Measurements from ENCODE around the gene KRT32.

The KRT32 gene

DNA sequence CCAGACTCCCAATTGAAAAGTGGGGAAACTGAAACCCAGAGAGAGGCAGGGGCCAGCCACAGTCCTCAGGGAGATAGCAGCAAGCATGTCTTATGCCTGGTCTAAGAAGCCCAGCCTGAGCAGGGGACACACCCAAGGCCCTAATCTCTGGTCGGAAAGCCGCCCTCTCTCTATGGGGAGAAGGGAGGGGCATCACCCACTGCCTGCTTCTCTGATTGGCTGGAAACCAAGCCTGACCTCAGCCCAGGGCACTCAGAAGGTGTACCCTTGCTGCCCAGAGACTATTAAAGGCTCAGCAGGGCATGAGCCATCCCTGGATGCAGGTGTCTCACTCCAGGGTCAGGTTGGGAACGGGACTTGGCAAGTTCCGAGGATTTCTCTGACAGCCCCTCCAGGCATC, 43.9 kb upstream of the KRT32 start:
- no peak for DNase-seq (ENCODE audit: low spot score)
- in situ Hi-C loops (cut with MboI; ENCODE audit: low pct_unique_long_range_greater_than_20kb, low sequenced_read_pairs, unreplicated experiment): no loop called here
- TF ChIP-seq, protein P1, sequence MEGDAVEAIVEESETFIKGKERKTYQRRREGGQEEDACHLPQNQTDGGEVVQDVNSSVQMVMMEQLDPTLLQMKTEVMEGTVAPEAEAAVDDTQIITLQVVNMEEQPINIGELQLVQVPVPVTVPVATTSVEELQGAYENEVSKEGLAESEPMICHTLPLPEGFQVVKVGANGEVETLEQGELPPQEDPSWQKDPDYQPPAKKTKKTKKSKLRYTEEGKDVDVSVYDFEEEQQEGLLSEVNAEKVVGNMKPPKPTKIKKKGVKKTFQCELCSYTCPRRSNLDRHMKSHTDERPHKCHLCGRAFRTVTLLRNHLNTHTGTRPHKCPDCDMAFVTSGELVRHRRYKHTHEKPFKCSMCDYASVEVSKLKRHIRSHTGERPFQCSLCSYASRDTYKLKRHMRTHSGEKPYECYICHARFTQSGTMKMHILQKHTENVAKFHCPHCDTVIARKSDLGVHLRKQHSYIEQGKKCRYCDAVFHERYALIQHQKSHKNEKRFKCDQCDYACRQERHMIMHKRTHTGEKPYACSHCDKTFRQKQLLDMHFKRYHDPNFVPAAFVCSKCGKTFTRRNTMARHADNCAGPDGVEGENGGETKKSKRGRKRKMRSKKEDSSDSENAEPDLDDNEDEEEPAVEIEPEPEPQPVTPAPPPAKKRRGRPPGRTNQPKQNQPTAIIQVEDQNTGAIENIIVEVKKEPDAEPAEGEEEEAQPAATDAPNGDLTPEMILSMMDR (IDR thresholded peaks at IDR 0.05; ENCODE audit: extremely low read depth, insufficient read depth, missing control alignments): no peak

DNA sequence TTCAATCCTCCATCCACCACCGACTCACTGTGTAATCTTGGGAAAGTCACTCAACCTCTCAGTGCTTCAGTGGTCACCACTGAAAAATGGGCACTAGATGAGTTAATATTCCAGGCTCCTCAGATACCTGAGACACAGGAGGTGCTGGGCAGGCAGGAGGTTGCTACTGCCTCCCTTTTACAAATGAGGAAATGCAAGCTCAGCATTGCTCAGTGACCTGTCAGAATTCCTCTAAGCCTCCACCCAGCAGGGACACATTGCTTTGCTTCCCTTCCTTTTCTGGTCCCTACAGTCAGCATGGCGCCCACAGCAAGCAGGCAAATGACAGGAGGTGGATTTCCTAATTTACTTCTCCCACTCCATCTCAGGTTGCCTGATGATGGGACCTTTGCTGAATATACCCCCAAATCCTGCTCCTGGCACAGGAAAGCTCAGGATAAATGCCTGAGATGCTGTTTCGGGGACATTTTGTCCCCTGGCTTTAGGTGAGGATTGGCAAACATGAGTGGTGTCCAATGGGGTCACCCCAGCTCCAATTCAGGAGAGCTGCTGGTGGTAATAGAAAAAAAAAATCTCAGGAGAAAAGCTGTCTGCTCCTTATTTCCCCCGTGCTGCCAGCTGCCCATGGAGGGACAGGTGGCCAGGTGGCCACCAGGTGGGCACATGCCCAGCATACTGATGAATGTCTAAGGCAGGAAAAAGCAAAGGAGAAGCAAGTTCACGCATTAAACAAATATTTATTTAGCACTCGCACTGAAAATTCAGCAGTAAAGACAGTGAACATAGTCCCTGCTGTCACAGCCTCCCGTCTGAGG, 43.3 kb upstream of the KRT32 start:
- in situ Hi-C loops (cut with MboI; ENCODE audit: low pct_unique_long_range_greater_than_20kb, low sequenced_read_pairs, unreplicated experiment): no loop called here
- TF ChIP-seq, protein P1 (IDR thresholded peaks at IDR 0.05; ENCODE audit: extremely low read depth, insufficient read depth, missing control alignments): no peak
- DNase-seq (ENCODE audit: low spot score): no peak

DNA sequence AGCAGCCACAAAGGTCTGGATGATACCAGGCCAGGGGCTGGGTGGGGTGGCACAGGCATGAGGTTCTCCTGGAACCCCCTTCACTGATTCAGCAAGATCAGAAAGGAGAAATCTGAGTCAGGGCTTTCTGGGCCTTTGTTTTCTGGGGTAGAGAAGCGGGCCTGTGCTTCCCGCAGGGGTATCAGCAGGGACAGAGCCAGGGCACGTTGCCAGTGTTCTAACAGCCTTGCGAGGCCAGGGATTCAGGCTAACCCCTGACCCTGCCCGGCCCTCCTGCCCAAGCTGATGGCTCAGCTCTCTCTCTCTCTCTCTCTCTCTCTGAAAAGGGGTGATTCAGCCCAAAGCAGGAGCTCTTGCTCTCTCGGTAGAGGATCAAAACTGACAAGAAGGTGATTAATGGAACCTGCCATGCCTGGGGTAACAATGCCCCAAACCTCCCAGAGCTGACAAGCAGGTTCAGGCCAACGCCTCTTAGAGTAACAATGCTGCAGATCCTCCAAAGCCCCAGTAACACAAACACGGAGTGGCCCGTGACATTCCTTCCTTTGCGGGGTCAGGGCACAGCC, 40.2 kb upstream of the KRT32 start:
- in situ Hi-C loops (cut with MboI; ENCODE audit: low pct_unique_long_range_greater_than_20kb, low sequenced_read_pairs, unreplicated experiment): no loop called here
- TF ChIP-seq, protein P1 (IDR thresholded peaks at IDR 0.05; ENCODE audit: extremely low read depth, insufficient read depth, missing control alignments): no peak
- no peak for DNase-seq (ENCODE audit: low spot score)

DNA sequence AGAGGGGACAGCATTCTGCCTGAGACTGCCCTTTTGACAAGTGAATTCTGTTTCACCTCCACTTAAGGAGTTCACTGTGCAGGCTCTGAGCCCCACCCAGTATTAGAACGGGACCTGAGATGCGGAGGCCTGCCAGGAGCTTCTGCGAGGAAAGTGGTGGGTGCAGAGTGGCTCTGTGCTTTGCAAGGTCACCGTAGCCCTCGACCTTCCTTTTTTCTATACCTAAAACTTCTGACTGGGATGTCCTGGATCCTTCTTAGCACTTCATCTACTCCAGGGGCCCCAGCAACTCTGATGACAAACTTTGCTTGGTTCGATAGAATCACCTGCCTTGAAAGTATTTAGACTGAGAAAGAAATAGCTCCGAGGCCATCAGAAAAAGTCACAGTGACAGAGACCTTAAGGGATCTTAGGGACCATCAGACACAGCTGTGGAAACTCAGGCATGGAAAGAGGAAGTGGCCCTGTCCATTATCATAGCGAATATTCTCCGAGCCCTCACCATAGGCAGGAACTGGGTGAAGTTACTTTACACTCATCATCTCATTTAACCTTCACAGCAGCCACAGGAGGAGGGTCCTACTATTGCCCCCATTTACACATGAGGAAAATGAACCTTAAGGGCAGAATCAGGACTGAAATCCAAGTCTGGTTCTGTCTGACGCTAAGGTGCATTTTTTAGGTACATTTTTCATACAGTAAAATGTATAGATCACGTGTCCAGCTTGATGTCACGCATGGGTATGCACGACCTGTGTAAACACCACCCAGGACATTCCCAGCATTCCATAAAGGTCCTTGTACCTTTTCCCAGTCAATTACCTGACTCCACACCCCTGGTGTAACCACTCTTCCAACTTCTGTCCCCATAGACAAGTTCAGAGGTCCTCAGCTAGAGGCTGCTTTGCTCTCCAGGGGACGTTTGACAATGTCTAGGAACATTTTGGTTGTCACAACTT, 38.9 kb upstream of the KRT32 start:
- in situ Hi-C loops (cut with MboI; ENCODE audit: low pct_unique_long_range_greater_than_20kb, low sequenced_read_pairs, unreplicated experiment): no loop called here
- DNase-seq (ENCODE audit: low spot score): no peak
- TF ChIP-seq, protein P1 (IDR thresholded peaks at IDR 0.05; ENCODE audit: extremely low read depth, insufficient read depth, missing control alignments): no peak

DNA sequence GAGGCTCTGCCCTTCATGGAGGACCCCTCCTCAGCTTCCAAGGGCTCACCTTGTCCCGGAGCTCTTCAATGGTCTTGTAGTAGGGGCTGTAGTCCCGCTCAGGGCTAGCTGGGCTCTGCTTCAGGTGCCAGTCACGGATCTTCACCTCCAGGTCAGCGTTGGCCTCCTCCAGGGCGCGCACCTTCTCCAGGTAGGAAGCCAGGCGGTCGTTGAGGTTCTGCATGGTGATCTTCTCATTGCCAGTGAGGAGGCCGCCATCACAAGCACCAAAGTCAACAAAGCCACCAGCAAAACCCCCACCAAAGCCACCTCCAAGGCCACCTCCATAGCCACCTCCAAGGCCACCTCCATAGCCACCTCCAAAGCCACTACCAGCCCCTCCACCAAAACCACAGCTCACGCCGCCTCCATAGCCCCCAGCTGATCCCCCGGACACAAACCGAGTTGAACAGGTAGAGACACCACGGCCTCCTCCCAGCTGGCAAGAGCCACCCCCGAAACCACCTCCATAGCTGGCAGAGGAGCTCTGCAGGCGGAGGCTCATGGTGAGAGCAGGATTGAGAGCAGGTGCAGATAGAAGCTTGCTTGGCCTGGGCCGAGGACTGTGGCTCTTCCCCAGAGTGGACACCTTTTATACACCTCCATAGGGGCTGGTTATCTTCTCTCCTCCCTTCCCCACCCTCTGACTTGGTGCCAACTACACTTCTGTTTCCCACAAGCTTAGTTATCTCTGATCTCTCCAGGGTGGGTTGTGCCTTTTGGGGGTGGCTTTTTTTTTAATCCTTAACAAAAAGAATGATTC, 38.0 kb upstream of the KRT32 start, which contains the start of gene KRT13:
Gene KRT13, minus strand, starts transcription at position 606 of the 802 bp plus-strand sequence. Its CDS starts 62 bp downstream, at position 544.
- no peak for DNase-seq (ENCODE audit: low spot score)
- in situ Hi-C loops (cut with MboI; ENCODE audit: low pct_unique_long_range_greater_than_20kb, low sequenced_read_pairs, unreplicated experiment): no loop called here
- TF ChIP-seq, protein P1 (IDR thresholded peaks at IDR 0.05; ENCODE audit: extremely low read depth, insufficient read depth, missing control alignments): no peak
